ENCODE results near the gene SELENOV.

Gene SELENOV

GRCh38 chr19:39496063-39496462 lies 18.9 kb upstream of the SELENOV start:
- no peak for DNase-seq

GRCh38 chr19:39497701-39497995 lies 17.3 kb upstream of the SELENOV start:
- no peak for DNase-seq

GRCh38 chr19:39497996-39498797 lies 16.7 kb upstream of the SELENOV start:
- DNase-seq: no peak

GRCh38 chr19:39498798-39499642 lies 15.9 kb upstream of the SELENOV start, which contains the start of gene DLL3:
TSS of gene DLL3 (plus strand) at chr19:39498947. CDS start at chr19:39498975, 28 bp downstream.
- DNase-seq: no peak

GRCh38 chr19:39499932-39500331 lies 15.0 kb upstream of the SELENOV start:
- no peak for DNase-seq

GRCh38 chr19:39500543-39500942 lies 14.4 kb upstream of the SELENOV start:
- DNase-seq: no peak

GRCh38 chr19:39501340-39501739 lies 13.6 kb upstream of the SELENOV start:
- DNase-seq: no peak

- peak; percentile 72 to 84 for DNase-seq
Observed at GRCh38 chr19:39502640-39503417, 12.1 kb upstream of the SELENOV start.

- DNase-seq: no peak
Observed at GRCh38 chr19:39506598-39506943, 8.4 kb upstream of the SELENOV start.

GRCh38 chr19:39506944-39507714 lies 7.8 kb upstream of the SELENOV start:
- DNase-seq: peak in 1 of 2 donors; percentile 45

GRCh38 chr19:39507715-39508364 lies 7.1 kb upstream of the SELENOV start:
- DNase-seq: no peak

- DNase-seq: no peak
Observed at GRCh38 chr19:39508629-39509028, 6.3 kb upstream of the SELENOV start.

GRCh38 chr19:39509233-39509632 lies 5.7 kb upstream of the SELENOV start:
- DNase-seq: no peak

- peak; percentile 72 to 77 for DNase-seq
Observed at GRCh38 chr19:39512988-39513387, 2.0 kb upstream of the SELENOV start.

- DNase-seq: no peak
Observed at GRCh38 chr19:39515551-39516191, 732 bp downstream of the SELENOV start.

- no peak for DNase-seq
Observed at GRCh38 chr19:39516270-39516669, 1.3 kb downstream of the SELENOV start.

GRCh38 chr19:39517432-39517831 lies 2.5 kb downstream of the SELENOV start:
- no peak for DNase-seq

GRCh38 chr19:39518458-39518857 lies 3.5 kb downstream of the SELENOV start:
- DNase-seq: no peak

GRCh38 chr19:39518975-39519374 lies 4.0 kb downstream of the SELENOV start:
- no peak for DNase-seq

GRCh38 chr19:39520541-39521484 lies 5.9 kb downstream of the SELENOV start:
- no peak for DNase-seq

Measured in inflammatory macrophage treated with lipopolysaccharide for 1 hour (primary cell).